GM12878 (cell line): Measurements from ENCODE around the gene NOL4L. TPM values are rescaled to one million over a fixed set of nuclear protein-coding genes. Genes with fewer than 3 reads are reported as not detected.

Experiments
- ATAC-seq: fragments of 200-7000 bp; cut with Tn5 transposase; 3 replicates; pipeline ENCODE4 v1.9.1; 2020; ENCODE audit warnings: mild to moderate bottlenecking, moderate library complexity
- BruUV-seq: library from RNA; stranded (reverse); fragments of 400-500 nt; replicated peaks from 2 replicates; lab custom pipeline; 2021; lab: Mats Ljungman, UMichigan
- CTCF ChIA-PET: fragments of 300-600 bp; sonication (Branson Sonifier 250); formaldehyde crosslinking; extraction: SDS; loops from one replicate; lab custom pipeline; 2021; ENCODE audit warnings: inconsistent platforms; lab: Yijun Ruan, JAX
- POLR2A ChIA-PET: fragments of 350-600 bp; formaldehyde crosslinking; extraction: SDS; loops from one replicate; lab custom pipeline; 2021; ENCODE audit warnings: inconsistent platforms; lab: Charles Lee
- RAD21 ChIA-PET: fragments of 300-600 bp; sonication (Branson Sonifier 250); formaldehyde crosslinking; loops from one replicate; lab custom pipeline; 2023; ENCODE audit warnings: antibody characterized with exemption; ENCODE audit not compliant: unreplicated experiment; lab: Charles Lee
- SMC1A ChIA-PET: fragments of 300-600 bp; sonication (Branson Sonifier 250); formaldehyde crosslinking; loops from one replicate; lab custom pipeline; 2023; ENCODE audit not compliant: unreplicated experiment, uncharacterized antibody; lab: Charles Lee
- DNase-seq: peaks from one replicate; pipeline ENCODE4 v3.0.0-alpha.2; 2011; ENCODE audit warnings: low read depth, low spot score
- FAIRE-seq: peaks from 3 replicates; lab custom pipeline; 2011; peaks lifted over from hg19 to GRCh38; lab: Jason Lieb, UNC
- H2AFZ ChIP-seq: 2 replicates; pipeline ENCODE4 v1.6.0; 2011; ENCODE audit warnings: low read depth, low read length, control low read depth; ENCODE audit not compliant: control insufficient read depth
- H3K27ac ChIP-seq: 2 replicates; pipeline ENCODE4 v1.5.1; 2011; ENCODE audit warnings: control low read depth; ENCODE audit not compliant: control insufficient read depth, insufficient read depth
- H3K27me3 ChIP-seq, 2 experiments: replicated peaks in 1 of 2; 2 replicates each; pipeline versions ENCODE4 v1.6.0 to v1.6.1; 2011; ENCODE audit warnings: low read length in 1 of 2; ENCODE audit not compliant: control insufficient read depth in 2 of 2, insufficient read depth in 2 of 2
- H3K36me3 ChIP-seq, 2 experiments: 2 replicates each; pipeline ENCODE4 v1.5.1; 2011; ENCODE audit warnings: low read length in 1 of 2; ENCODE audit not compliant: control insufficient read depth in 2 of 2, insufficient read depth in 2 of 2
- H3K4me1 ChIP-seq: 2 replicates; pipeline ENCODE4 v1.6.1; 2011; ENCODE audit warnings: mild to moderate bottlenecking, low read length, moderate library complexity, mixed read lengths; ENCODE audit not compliant: control insufficient read depth, insufficient read depth
- H3K4me2 ChIP-seq: 2 replicates; pipeline ENCODE4 v1.6.0; 2011; ENCODE audit warnings: control low read depth; ENCODE audit not compliant: control insufficient read depth, insufficient read depth
- H3K4me3 ChIP-seq: fragments of 200-600 bp; sonication (generic); 2 replicates; pipeline ENCODE4 v1.5.1; 2016
- H3K79me2 ChIP-seq: 2 replicates; pipeline ENCODE4 v1.6.0; 2011; ENCODE audit warnings: low read length; ENCODE audit not compliant: control insufficient read depth, insufficient read depth
- H3K9ac ChIP-seq: 2 replicates; pipeline ENCODE4 v1.8.0; 2011; ENCODE audit warnings: low read length, control low read depth, mixed read lengths; ENCODE audit not compliant: control insufficient read depth, insufficient read depth
- H3K9me3 ChIP-seq: replicated peaks from 3 replicates; pipeline ENCODE4 v1.5.1; 2011; ENCODE audit warnings: mild to moderate bottlenecking, low read length; ENCODE audit not compliant: control insufficient read depth, insufficient read depth
- H4K20me1 ChIP-seq: 2 replicates; pipeline ENCODE4 v1.6.0; 2011; ENCODE audit not compliant: control insufficient read depth, insufficient read depth
- BHLHE40 ChIP-seq, 2 experiments: fragments of 450-650 bp in 1 of 2; IDR thresholded peaks; 2 replicates each; pipeline ENCODE4 v1.6.1; 2011 to 2017; ENCODE audit warnings: low read depth in 2 of 2, borderline replicate concordance in 1 of 2, improper control_type of control experiment in 1 of 2, low read length in 1 of 2, mild to moderate bottlenecking in 1 of 2
- CBX3 ChIP-seq: fragments of 200-600 bp; sonication (generic); IDR thresholded peaks from 2 replicates; pipeline ENCODE4 v1.6.1; 2016; ENCODE audit warnings: low read depth, borderline replicate concordance
- ESRRA ChIP-seq: IDR thresholded peaks from 2 replicates; pipeline ENCODE4 v1.6.1; 2012; ENCODE audit warnings: mild to moderate bottlenecking, low read length, improper control_type of control experiment
- EZH2 ChIP-seq: IDR thresholded peaks from 2 replicates; pipeline ENCODE4 v1.6.1; 2012; ENCODE audit warnings: low read depth, mild to moderate bottlenecking, control low read depth, inconsistent platforms, low read length, borderline replicate concordance; ENCODE audit not compliant: control insufficient read depth
- GABPA ChIP-seq: IDR thresholded peaks from 2 replicates; pipeline ENCODE4 v1.6.1; 2014; ENCODE audit warnings: antibody characterized with exemption, low read depth, mild to moderate bottlenecking, inconsistent platforms
- MEF2B ChIP-seq: fragments of 450-650 bp; IDR thresholded peaks from 2 replicates; pipeline ENCODE4 v1.6.1; 2018; ENCODE audit warnings: mild to moderate bottlenecking, moderate library complexity; ENCODE audit not compliant: partially characterized antibody, poor library complexity, severe bottlenecking
- NR2C1 ChIP-seq: fragments of 450-650 bp; IDR thresholded peaks from 2 replicates; pipeline ENCODE4 v1.6.1; 2017; ENCODE audit warnings: antibody characterized with exemption, mild to moderate bottlenecking, moderate library complexity
- RBBP5 ChIP-seq: fragments of 200-600 bp; sonication (generic); conservative IDR thresholded peaks from 2 replicates; pipeline ENCODE4 v1.6.1; 2016
- RELA ChIP-seq: fragments of 450-650 bp; IDR thresholded peaks from 2 replicates; pipeline ENCODE4 v1.8.0; 2014; ENCODE audit warnings: borderline replicate concordance; ENCODE audit not compliant: partially characterized antibody
- SMC3 ChIP-seq: IDR thresholded peaks from 2 replicates; pipeline ENCODE4 v1.6.1; 2011; ENCODE audit warnings: low read length, improper control_type of control experiment, borderline replicate concordance
- SREBF1 ChIP-seq: IDR thresholded peaks from 2 replicates; pipeline ENCODE4 v1.6.1; 2012; ENCODE audit warnings: mild to moderate bottlenecking, low read length
- STAT1 ChIP-seq: fragments of 450-650 bp; conservative IDR thresholded peaks from 2 replicates; pipeline ENCODE4 v1.6.1; 2014; ENCODE audit warnings: antibody characterized with exemption, mild to moderate bottlenecking
- SUZ12 ChIP-seq: fragments of 200-600 bp; sonication (generic); IDR thresholded peaks from one replicate; pipeline ENCODE4 v1.6.1; 2018; ENCODE audit warnings: antibody characterized with exemption, mild to moderate bottlenecking; ENCODE audit not compliant: unreplicated experiment
- TCF12 ChIP-seq: IDR thresholded peaks from 2 replicates; pipeline ENCODE4 v1.6.1; 2011; ENCODE audit warnings: low read depth, mild to moderate bottlenecking, low read length
- WRNIP1 ChIP-seq: IDR thresholded peaks from 2 replicates; pipeline ENCODE4 v1.6.1; 2011; ENCODE audit warnings: low read depth, low read length, improper control_type of control experiment, borderline replicate concordance
- WGBS: methylation state at CpG from one replicate; pipeline ENCODE4 v1.1.6; 2016; ENCODE audit warnings: low lambda C conversion rate; ENCODE audit not compliant: insufficient replicate concordance, insufficient coverage; ENCODE audit errors: missing lambda C conversion rate; 5-methylcytosine and 5-hydroxymethylcytosine counted together
- in situ Hi-C: fragments of 300-500 bp; cut with MboI; formaldehyde crosslinking; loops from 9 replicates; pipeline ENCODE4 v1.14.3; 2018; ENCODE audit warnings: mixed read lengths
- intact Hi-C: fragments of 100-400 bp; cut with micrococcal nuclease; formaldehyde crosslinking; loops from one replicate; pipeline ENCODE4 v1.14.2; 2022; ENCODE audit not compliant: unreplicated experiment
- polyA plus RNA-seq, 11 experiments: library from polyadenylated mRNA; depleted of rRNA in 4 of 11; unstranded in 6 of 11; stranded (reverse) in 5 of 11; fragments of >200 nt; fragmentation: Nextera tagmentation in 4 of 11; fragmentation: Illumina TruSeq in 1 of 11; extraction: Ambion mirVana in 4 of 11; extraction: Trizol in 1 of 11; gene quantifications; 1 replicate in 1 of 11; 2 replicates in 10 of 11; pipeline versions ENCODE4 v1.2.1 to v1.2.3, GENCODE V29; 2011 to 2016; ENCODE audit warnings: inconsistent platforms in 2 of 11, missing spikeins in 2 of 11, low read depth in 1 of 11
- total RNA-seq, 4 experiments: library from RNA; depleted of rRNA in 3 of 4; stranded (reverse); fragments of >200 nt in 3 of 4; fragmentation: Illumina TruSeq in 1 of 4; extraction: Trizol in 1 of 4; gene quantifications; 2 replicates each; pipeline versions ENCODE4 v1.2.1 to v1.2.3, GENCODE V29; 2013 to 2021
- TF ChIP-seq, protein P1 (sequence below): fragments of 450-650 bp; IDR thresholded peaks from 2 replicates; pipeline ENCODE4 v1.6.1; 2017; ENCODE audit warnings: mild to moderate bottlenecking

The NOL4L gene
- total and polyA plus RNA-seq, 10 of the 15 experiments (the other 5 are each of a cell fraction or from before 2014, with no cell fraction given) = 2.3 to 24.0 (median 8.0) TPM

DNA sequence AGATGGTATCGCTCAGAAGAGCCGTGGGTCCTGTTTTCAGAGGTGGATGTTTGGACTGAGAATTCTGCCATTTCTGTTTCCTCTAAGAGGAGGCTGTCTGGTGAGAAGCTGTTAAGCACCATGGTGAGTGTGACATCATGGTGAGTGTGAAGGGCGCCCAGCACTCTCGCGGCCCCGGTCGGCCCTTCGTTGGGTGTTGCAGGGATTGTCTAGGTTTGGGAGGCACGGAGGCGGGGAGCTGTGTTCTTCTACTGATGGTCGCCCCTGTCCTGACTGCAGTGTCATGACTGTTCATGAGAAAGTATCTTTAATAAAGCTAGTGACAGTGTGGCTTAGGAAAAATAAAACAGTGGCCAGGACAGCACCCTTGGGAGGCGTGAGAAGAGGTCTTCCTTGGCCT lies 70.4 kb downstream of the NOL4L start:
- CTCF ChIA-PET = interaction anchor here (0.6 to 1.4 kb wide), 2 partner anchors 138 to 199 kb away, joined by 3 read pairs; no protein-coding TSS in a partner anchor

DNA sequence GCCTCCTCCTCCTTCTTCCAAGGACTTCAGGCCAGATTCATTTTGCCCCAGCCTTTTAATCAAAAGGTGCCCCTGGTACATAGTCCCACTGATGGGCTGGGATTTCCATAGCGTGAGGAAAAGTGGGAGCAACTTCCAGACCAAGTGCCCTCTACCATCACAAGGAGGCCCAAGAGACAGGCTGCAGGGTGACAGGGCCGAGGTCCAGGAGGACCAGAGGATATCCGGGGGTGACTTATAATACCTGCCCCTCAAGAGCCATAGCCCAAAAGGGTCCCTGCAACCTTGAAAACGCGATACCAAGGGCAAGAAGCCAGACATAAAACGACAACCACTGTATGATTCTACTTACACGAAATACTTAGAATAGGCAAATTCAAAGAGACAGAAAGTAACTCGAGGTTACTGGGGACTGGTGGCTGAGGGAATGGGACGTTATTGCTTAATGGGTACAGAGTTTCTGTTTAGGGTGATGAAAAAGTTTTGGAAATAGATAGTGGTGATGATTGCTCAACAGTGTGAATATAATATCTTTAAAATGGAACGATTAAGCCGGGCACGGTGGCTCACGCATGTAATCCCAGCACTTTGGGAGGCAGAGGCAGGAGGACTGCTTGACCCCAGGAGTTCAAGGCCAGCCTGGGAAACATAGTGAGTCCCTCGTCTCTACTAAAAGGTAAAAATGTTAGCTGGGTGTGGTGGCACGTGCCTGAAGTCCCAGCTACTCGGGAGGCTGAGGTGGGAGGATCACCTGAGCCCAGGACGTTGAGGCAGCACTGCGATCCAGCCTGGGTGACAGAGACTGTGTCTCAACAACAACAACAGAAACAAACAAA lies 71.9 kb downstream of the NOL4L start:
- no peak for FAIRE-seq
- RAD21 ChIA-PET = no interaction called here
- DNase-seq = no peak
- Histone ChIP-seq H3K27ac (no peak overlapping the region), H2AFZ (no peak overlapping the region), H3K36me3 (no peaks in the 10 kb centered on the region; a peak in 1 of 4 replicates), H3K79me2 (no peaks in the 10 kb centered on the region), H3K4me2 (no peak overlapping the region), H3K4me1 (peaks cover 10% of the 10 kb centered on the region), H3K9ac (no peak overlapping the region), H3K27me3 (no peaks in the 10 kb centered on the region), H3K4me3 (no peak overlapping the region), H4K20me1 (no peaks in the 10 kb centered on the region), H3K9me3 (no peaks in the 10 kb centered on the region)
- CTCF ChIA-PET = no interaction called here
- 51% methylated on average over 18 of the region's 18 CpGs for WGBS
- in situ Hi-C loops = no loop called here
- intact Hi-C loops = no loop called here
- no peak for ATAC-seq
- BruUV-seq = no TSS peak
- POLR2A ChIA-PET = no interaction called here
- SMC1A ChIA-PET = no interaction called here
- TF ChIP-seq, protein P1, sequence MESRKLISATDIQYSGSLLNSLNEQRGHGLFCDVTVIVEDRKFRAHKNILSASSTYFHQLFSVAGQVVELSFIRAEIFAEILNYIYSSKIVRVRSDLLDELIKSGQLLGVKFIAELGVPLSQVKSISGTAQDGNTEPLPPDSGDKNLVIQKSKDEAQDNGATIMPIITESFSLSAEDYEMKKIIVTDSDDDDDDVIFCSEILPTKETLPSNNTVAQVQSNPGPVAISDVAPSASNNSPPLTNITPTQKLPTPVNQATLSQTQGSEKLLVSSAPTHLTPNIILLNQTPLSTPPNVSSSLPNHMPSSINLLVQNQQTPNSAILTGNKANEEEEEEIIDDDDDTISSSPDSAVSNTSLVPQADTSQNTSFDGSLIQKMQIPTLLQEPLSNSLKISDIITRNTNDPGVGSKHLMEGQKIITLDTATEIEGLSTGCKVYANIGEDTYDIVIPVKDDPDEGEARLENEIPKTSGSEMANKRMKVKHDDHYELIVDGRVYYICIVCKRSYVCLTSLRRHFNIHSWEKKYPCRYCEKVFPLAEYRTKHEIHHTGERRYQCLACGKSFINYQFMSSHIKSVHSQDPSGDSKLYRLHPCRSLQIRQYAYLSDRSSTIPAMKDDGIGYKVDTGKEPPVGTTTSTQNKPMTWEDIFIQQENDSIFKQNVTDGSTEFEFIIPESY = no peak
- TF ChIP-seq SUZ12 = no peak
- TF ChIP-seq GABPA = no peak
- no peak for TF ChIP-seq BHLHE40 (IDR thresholded peaks at IDR 0.05; ENCODE audit: borderline replicate concordance in 1 of 2, low read depth in 2 of 2, low read length in 1 of 2)
- no peak for TF ChIP-seq CBX3
- TF ChIP-seq ESRRA = no peak
- no peak for TF ChIP-seq RBBP5
- TF ChIP-seq TCF12 = no peak
- TF ChIP-seq SMC3 = no peak
- TF ChIP-seq EZH2 = no peak
- TF ChIP-seq MEF2B = no peak
- TF ChIP-seq NR2C1 = no peak
- TF ChIP-seq RELA = no peak
- no peak for TF ChIP-seq WRNIP1

More for the DNA sequence above, 70.4 kb downstream of the NOL4L start:
- WGBS = 73% methylated on average over 12 of the region's 12 CpGs
- ChIA-PET SMC1A (interaction anchor here (3.3 kb wide), 1 partner anchor 137 kb away, joined by 21 read pairs; no protein-coding TSS in a partner anchor), RAD21 (no interaction called here)
- DNase-seq (no peak), ATAC-seq (no peak), FAIRE-seq (no peak)
- H3K27ac ChIP-seq = no peak overlapping the region
- H3K9ac ChIP-seq = no peak overlapping the region
- no peaks in the 10 kb centered on the region for H4K20me1 ChIP-seq
- no TSS peak for BruUV-seq
- H3K36me3 ChIP-seq = peaks cover 0 to 2% of the 10 kb centered on the region in 2 experiments; a peak in 1 of 4 replicates
- no peaks in the 10 kb centered on the region for H3K9me3 ChIP-seq
- no peak overlapping the region for H2AFZ ChIP-seq
- in situ Hi-C loops (loop anchor here (5.0 kb wide), 1 partner anchor 138 kb away; no protein-coding TSS in a partner anchor), intact Hi-C loops (no loop called here)
- no peak overlapping the region for H3K4me3 ChIP-seq
- H3K4me1 ChIP-seq = peaks cover 6% of the 10 kb centered on the region
- TF ChIP-seq STAT1 = no peak
- TF ChIP-seq SREBF1 = no peak
- TF ChIP-seq, all 136 proteins: peak for 0
- Histone ChIP-seq H3K4me2 (no peak overlapping the region), H3K27me3 (no peaks in the 10 kb centered on the region), H3K79me2 (no peaks in the 10 kb centered on the region)
- POLR2A ChIA-PET = interaction anchor here (0.5 to 0.6 kb wide), 2 partner anchors 9 to 20 kb away, joined by 3 read pairs; no protein-coding TSS in a partner anchor
